ENCODE results near the gene GDNF. TPM values are rescaled to one million over a fixed set of nuclear protein-coding genes. Genes with fewer than 3 reads are reported as not detected.

GDNF gene
- total and polyA plus RNA-seq, 4 donors: 0.09 to 0.25 TPM; not detected in 2

GRCh38 chr5:37876943-37877342 is 37.1 kb upstream of the GDNF start:
- no peak for DNase-seq (ENCODE audit: low spot score)
- no peak for TF ChIP-seq NR2F2 (IDR thresholded peaks at IDR 0.05)
- TF ChIP-seq CTCF (IDR thresholded peaks at IDR 0.05; ENCODE audit: low read depth, low read length, missing input control): no peak
- TF ChIP-seq GABPA (IDR thresholded peaks at IDR 0.05 in 1 of 2, conservative IDR thresholded peaks at IDR 0.05 in 1 of 2): no peak
- TF ChIP-seq SP1 (IDR thresholded peaks at IDR 0.05): no peak
- no peak for TF ChIP-seq TAF1 (conservative IDR thresholded peaks at IDR 0.05)
- no peak for TF ChIP-seq JUND (IDR thresholded peaks at IDR 0.05)
- no peak for TF ChIP-seq HNF4G (IDR thresholded peaks at IDR 0.05)
- TF ChIP-seq HNF4A (conservative IDR thresholded peaks at IDR 0.05): no peak
- WGBS: 66% methylated on average over 3 of the region's 3 CpGs
- Histone ChIP-seq H3K36me3 (ENCODE audit: control insufficient read depth in 4 of 4, insufficient read depth in 3 of 4, low read depth in 1 of 4, low read length in 3 of 4) (no peaks in the 10 kb centered on the region), H3K9ac (ENCODE audit: low read depth in 1 of 2, low read length in 2 of 2) (no peak overlapping the region), H3K4me1 (ENCODE audit: control insufficient read depth in 4 of 4, insufficient read depth in 4 of 4, low read length in 3 of 4) (no peaks in the 10 kb centered on the region), H3K27me3 (ENCODE audit: control insufficient read depth in 4 of 4, insufficient read depth in 4 of 4, low read length in 3 of 4) (no peaks in the 10 kb centered on the region), H3K27ac (ENCODE audit: low read depth in 1 of 2, low read length in 2 of 2) (no peak overlapping the region), H3K4me3 (ENCODE audit: low read depth in 1 of 3, low read length in 3 of 3) (no peak overlapping the region), H3K9me3 (ENCODE audit: control insufficient read depth in 4 of 4, low read length in 3 of 4) (no peaks in the 10 kb centered on the region)

- DNase-seq (ENCODE audit: low spot score): no peak
- Histone ChIP-seq H3K27ac (ENCODE audit: low read depth in 1 of 2, low read length in 2 of 2) (no peak overlapping the region), H3K9me3 (ENCODE audit: control insufficient read depth in 4 of 4, low read length in 3 of 4) (no peaks in the 10 kb centered on the region), H3K36me3 (ENCODE audit: control insufficient read depth in 4 of 4, insufficient read depth in 3 of 4, low read depth in 1 of 4, low read length in 3 of 4) (no peaks in the 10 kb centered on the region), H3K27me3 (ENCODE audit: control insufficient read depth in 4 of 4, insufficient read depth in 4 of 4, low read length in 3 of 4) (no peaks in the 10 kb centered on the region), H3K4me1 (ENCODE audit: control insufficient read depth in 4 of 4, insufficient read depth in 4 of 4, low read length in 3 of 4) (no peaks in the 10 kb centered on the region), H3K9ac (ENCODE audit: low read depth in 1 of 2, low read length in 2 of 2) (no peak overlapping the region), H3K4me3 (ENCODE audit: low read depth in 1 of 3, low read length in 3 of 3) (no peak overlapping the region)
- 92% methylated on average over 1 of the region's 1 CpG for WGBS
- TF ChIP-seq REST (IDR thresholded peaks at IDR 0.05) (no peak), EGR1 (IDR thresholded peaks at IDR 0.05; ENCODE audit: low read depth in 2 of 2) (no peak), FOXA2 (IDR thresholded peaks at IDR 0.05) (no peak), CTCF (IDR thresholded peaks at IDR 0.05; ENCODE audit: low read depth, low read length, missing input control) (no peak), ZBTB33 (IDR thresholded peaks at IDR 0.05) (no peak), GABPA (IDR thresholded peaks at IDR 0.05 in 1 of 2, conservative IDR thresholded peaks at IDR 0.05 in 1 of 2) (no peak), TAF1 (conservative IDR thresholded peaks at IDR 0.05) (no peak), ATF3 (IDR thresholded peaks at IDR 0.05) (no peak), HNF4A (conservative IDR thresholded peaks at IDR 0.05) (no peak), RAD21 (IDR thresholded peaks at IDR 0.05) (no peak), YY1 (IDR thresholded peaks at IDR 0.05) (no peak), FOXA1 (IDR thresholded peaks at IDR 0.05) (no peak), HNF4G (IDR thresholded peaks at IDR 0.05) (no peak), SP1 (IDR thresholded peaks at IDR 0.05) (no peak)
Observed at GRCh38 chr5:37876245-37876644, 36.4 kb upstream of the GDNF start.

Data from liver (tissue), 9 donors.